Bone marrow (tissue), 2 donors: ENCODE measurements around the gene PECR.
"Not testable (repeated sequence)": the region's sequence is repeated elsewhere in the genome, so short reads cannot be mapped to it uniquely, and the experiment has no call there.

Experiments used
- DNase-seq, 2 donors: peaks; one replicate each; lab custom pipeline; 2025; lab: John Stamatoyannopoulos, UW

PECR gene

DNA sequence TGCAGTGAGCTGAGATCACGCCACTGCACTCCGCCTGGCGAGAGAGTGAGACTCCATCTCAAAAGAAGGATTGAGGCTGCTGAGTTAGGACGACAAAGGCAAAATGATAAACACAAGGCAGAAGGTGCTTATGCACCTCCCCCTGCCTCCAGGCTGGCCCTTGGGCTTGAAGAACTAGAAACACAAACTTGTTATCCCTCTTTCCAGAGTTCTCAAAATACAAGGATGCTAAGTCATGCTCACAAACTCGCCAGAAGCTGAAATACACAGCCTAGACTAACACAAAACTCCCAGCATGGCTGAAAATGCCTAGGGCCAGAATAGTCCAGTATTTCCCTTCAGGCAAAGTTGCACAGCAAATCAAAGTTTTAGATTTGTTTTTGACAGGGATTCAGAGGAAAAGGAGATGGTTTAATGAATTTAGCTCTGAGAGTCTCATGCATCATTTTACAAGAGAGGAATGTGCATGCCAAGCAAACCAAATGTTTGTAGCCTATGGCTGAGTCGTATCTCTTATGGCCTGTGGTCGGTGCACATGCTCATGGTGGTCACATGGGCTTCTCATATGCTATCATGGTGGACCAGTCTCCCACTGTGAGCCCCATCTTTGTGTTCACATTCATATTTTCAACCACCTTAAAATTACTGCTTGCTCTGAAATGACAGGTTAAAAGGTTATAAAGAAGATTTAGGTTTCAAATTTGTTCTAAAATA lies 52.0 kb downstream of the PECR start:
- no peak for DNase-seq

DNA sequence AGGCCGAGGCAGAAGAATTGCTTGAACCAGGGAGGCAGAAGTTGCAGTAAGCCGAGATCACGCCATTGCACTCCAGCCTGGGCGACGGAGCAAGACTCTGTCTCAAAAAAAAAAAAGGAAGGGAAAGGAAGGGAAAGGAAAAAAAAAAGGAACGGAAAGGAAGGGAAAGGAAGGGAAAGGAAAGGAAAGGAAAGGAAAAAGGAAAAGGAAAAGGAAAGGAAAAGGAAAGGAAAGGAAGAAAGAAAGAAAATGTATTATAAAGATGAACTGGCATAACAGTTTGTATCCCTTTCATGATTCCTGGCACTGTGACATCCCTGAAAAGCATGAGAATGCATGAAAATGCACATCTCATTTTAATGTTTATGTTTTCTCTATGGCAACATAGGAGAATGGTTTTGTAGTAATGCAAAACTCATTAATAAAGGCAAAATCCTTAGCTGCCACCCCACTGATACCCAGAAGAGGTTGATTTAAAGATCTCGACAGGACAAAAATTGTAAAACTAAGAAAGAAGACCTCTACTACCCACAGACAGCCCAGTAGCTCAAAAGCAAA lies 56.8 kb downstream of the PECR start:
- no peak for DNase-seq

GRCh38 chr2:216023055-216023648 lies 58.5 kb downstream of the PECR start:
- no peak for DNase-seq

GRCh38 chr2:216021768-216022565 lies 59.6 kb downstream of the PECR start:
- no peak for DNase-seq

- no peak for DNase-seq
Measured at GRCh38 chr2:216018709-216019108, 62.9 kb downstream of the PECR start.

- DNase-seq, result no peak
Measured at GRCh38 chr2:216017365-216017764, 64.2 kb downstream of the PECR start.

- no peak for DNase-seq
Measured at GRCh38 chr2:216016581-216016980, 65.0 kb downstream of the PECR start.

- no peak for DNase-seq
Measured at GRCh38 chr2:216015722-216016464, 65.7 kb downstream of the PECR start.

GRCh38 chr2:216014986-216015385 lies 66.6 kb downstream of the PECR start:
- no peak for DNase-seq

- DNase-seq, result no peak
Measured at GRCh38 chr2:216014006-216014405, 67.6 kb downstream of the PECR start.

DNA sequence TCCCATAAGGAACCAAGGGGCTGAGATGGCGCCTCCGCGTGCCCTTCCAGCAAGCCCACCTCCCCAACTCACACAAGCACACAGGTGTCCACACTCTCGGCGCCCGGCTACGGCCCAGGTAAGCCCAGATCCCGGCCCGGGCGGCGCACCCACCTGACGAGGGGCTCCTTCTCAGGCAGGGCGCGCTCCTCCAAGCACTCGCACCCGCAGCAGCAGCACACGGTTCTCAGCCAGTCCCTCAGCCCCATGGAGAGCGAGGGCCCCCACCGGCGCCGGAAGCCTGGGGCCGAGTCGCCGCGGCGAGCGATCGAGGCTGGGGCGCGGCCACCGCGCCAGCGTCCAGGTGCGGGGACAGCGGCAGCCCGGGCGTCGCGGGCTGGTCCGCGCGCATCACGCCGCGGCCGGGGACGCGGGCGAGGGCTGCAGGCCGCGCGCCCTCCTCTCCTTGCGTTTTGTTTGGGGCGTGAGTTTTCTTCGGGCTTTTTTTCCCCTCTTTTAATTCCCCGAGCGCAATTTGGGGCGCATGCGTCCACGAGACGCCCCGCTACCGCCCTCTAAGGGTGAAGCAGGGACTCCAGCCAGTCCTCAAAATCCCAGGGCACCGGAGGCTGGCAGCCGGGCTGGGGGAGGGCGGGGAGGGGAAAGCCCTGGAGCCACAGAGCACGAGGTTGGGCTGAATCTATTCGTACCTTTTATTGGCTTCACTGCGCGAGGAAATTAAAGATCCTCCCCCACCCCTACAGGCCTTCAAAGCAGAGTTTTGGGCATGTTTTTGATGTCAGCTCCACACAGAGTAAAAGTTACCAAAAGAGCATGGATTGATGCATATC lies 68.3 kb downstream of the PECR start, which contains the start of gene MREG:
Gene MREG, minus strand, starts transcription at position 472 of the 830 bp plus-strand sequence. Its CDS starts 224 bp downstream, at position 248.
- DNase-seq, result peak; percentile 14 to 34

DNA sequence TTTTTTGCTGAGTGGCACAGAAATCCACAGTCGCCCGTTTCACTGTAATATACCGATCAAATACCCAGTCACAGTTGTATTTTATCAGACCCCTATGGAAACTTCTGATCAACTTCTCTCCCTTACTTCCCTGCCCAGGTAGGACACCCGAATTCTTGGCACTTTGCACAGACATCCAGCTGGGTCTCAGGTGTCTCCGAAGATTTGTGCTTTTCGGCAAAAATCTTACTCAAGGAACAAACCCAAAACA lies 68.9 kb downstream of the PECR start:
- no peak for DNase-seq

DNA sequence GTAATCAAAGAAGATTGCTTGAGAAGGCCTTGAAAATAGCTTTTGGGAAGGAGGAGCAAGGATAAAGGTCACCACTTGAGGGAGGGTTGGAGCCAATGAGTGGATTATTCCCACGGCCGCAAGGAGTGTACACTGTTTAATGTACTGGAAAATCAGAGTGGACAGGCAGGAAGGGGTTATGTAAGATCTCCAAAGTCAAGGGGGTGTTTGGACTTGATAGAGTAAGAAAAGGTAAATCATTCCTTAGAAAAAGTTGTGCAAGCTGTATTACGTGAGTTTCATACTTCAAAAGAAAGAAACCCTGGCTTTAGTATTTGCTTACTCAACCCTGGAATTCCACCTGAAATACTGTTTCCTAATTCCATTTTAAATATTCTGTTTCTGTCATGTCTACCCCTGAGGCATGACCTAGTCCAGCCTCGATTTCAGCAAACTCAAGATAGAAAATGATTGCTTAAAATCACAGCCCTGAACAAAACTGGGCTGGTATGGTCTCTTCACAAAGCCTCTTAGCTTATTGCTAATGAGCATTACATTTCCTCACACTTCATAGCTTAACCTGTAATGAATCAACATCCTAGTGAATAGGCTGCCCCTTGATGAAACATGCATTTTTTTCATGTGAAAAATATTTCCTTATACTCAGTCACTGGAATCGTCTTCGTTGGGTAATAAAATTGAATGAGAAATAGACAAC lies 69.3 kb downstream of the PECR start:
- DNase-seq, result no peak

DNA sequence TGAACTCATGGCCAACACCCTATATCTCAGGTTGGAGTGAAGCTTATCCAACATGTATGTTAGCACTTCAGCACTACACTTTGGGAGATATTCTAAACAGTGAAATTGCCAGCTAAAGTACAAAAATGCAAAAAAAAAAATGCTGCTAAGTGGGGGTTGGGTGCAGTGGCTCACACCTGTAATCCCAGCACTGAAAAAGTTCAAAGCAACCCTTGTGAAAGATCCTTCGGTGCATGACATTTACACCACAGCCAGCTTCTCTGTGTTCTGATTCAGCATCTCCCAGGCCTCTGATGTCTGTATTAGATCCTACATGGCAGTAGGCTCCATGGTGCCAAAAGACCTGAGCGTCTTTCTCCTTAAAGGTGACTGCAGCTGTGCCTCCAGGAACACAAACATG lies 72.4 kb downstream of the PECR start:
- not testable (repeated sequence) for DNase-seq

DNA sequence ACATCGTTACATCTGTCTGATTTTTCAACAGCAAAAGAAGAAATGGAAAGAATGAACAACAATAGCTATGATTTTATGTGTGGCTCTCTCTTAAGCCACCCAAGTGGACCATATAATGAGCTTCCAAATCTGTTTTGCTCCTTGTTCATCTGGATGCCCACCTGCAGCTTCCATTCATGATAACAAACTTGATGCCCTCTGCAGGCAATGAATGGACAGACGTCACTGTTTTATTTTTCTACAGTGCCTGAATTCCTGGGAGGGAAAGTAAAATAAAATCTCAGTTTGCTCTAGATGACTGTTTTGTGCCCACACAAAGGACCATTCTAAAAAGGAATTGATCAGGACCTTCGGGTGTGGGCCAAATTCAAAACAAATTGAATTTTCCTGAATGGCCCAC lies 73.2 kb downstream of the PECR start:
- no peak for DNase-seq

GRCh38 chr2:216006164-216006663 lies 75.4 kb downstream of the PECR start:
- DNase-seq, result peak in 1 of 2 donors; percentile 12

DNA sequence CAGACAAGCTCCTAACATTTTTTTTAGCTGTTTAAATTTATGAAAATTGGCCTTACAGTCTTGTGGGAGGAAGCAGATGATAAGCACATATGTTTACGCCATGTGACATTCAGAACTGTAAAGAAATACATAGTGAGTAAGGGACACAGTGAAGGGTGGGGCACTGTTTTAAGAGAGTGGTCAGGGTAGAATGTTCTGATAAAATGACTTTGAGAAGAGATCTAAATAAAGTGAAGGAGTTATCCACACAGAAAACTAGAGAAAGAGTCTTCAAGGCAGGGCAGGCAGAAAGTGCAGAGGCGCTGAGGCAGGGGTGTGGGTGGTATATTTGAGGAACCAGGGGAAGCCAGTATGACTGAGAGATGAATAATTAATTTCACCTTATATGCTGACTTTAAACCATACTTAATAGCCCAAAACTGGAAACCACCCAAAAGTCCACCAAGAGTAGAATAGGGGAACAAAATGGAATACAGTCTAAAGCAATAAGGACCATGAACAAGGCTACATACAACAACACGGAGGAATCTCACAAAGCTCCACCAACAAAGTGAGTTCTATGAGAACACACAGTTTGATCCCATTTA lies 76.8 kb downstream of the PECR start:
- DNase-seq, result no peak

GRCh38 chr2:216003876-216004696 lies 77.5 kb downstream of the PECR start:
- no peak for DNase-seq

GRCh38 chr2:216002693-216003092 lies 78.9 kb downstream of the PECR start:
- no peak for DNase-seq
